Measurements from ENCODE around the gene COL8A1. TPM values are rescaled to one million over a fixed set of nuclear protein-coding genes. Genes with fewer than 3 reads are reported as not detected.
"Not testable (repeated sequence)": the region's sequence is repeated elsewhere in the genome, so short reads cannot be mapped to it uniquely, and the experiment has no call there.

The COL8A1 gene
- total RNA-seq, result 2.7 and 3.9 TPM in 2 replicates

GRCh38 chr3:99638167-99638948, at the start of gene COL8A1:
Gene COL8A1 (plus strand): TSS chr3:99638594. CDS start chr3:99790683, 152,089 bp downstream.
- Histone ChIP-seq H3K4me3 (ENCODE audit: low read depth, low read length) (peak within 1 kb of the TSS; percentile 42), H3K36me3 (ENCODE audit: control insufficient read depth, insufficient read depth, low read length) (no peaks in the 10 kb centered on the region), H3K27me3 (ENCODE audit: control insufficient read depth, insufficient read depth, low read length) (no peaks in the 10 kb centered on the region)
- TF ChIP-seq, protein P1, sequence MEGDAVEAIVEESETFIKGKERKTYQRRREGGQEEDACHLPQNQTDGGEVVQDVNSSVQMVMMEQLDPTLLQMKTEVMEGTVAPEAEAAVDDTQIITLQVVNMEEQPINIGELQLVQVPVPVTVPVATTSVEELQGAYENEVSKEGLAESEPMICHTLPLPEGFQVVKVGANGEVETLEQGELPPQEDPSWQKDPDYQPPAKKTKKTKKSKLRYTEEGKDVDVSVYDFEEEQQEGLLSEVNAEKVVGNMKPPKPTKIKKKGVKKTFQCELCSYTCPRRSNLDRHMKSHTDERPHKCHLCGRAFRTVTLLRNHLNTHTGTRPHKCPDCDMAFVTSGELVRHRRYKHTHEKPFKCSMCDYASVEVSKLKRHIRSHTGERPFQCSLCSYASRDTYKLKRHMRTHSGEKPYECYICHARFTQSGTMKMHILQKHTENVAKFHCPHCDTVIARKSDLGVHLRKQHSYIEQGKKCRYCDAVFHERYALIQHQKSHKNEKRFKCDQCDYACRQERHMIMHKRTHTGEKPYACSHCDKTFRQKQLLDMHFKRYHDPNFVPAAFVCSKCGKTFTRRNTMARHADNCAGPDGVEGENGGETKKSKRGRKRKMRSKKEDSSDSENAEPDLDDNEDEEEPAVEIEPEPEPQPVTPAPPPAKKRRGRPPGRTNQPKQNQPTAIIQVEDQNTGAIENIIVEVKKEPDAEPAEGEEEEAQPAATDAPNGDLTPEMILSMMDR (IDR thresholded peaks at IDR 0.05; ENCODE audit: insufficient read depth, low read length, severe bottlenecking), result no peak
- no peak for FAIRE-seq
- peak; percentile 71 for DNase-seq (ENCODE audit: low read depth)

GRCh38 chr3:99589168-99589567, 49.2 kb upstream of the COL8A1 start:
- H3K36me3 ChIP-seq (ENCODE audit: control insufficient read depth, insufficient read depth, low read length); H3K4me3 ChIP-seq (ENCODE audit: low read depth, low read length); FAIRE-seq; H3K27me3 ChIP-seq (ENCODE audit: control insufficient read depth, insufficient read depth, low read length): not testable (repeated sequence)
- peak; percentile 31 for DNase-seq (ENCODE audit: low read depth)

GRCh38 chr3:99599894-99600293, 38.5 kb upstream of the COL8A1 start:
- Histone ChIP-seq H3K4me3 (ENCODE audit: low read depth, low read length) (no peak overlapping the region), H3K36me3 (ENCODE audit: control insufficient read depth, insufficient read depth, low read length) (no peaks in the 10 kb centered on the region), H3K27me3 (ENCODE audit: control insufficient read depth, insufficient read depth, low read length) (no peaks in the 10 kb centered on the region)
- FAIRE-seq (no peak), DNase-seq (ENCODE audit: low read depth) (no peak)
- TF ChIP-seq, protein P1 (IDR thresholded peaks at IDR 0.05; ENCODE audit: insufficient read depth, low read length, severe bottlenecking), result no peak

DNA sequence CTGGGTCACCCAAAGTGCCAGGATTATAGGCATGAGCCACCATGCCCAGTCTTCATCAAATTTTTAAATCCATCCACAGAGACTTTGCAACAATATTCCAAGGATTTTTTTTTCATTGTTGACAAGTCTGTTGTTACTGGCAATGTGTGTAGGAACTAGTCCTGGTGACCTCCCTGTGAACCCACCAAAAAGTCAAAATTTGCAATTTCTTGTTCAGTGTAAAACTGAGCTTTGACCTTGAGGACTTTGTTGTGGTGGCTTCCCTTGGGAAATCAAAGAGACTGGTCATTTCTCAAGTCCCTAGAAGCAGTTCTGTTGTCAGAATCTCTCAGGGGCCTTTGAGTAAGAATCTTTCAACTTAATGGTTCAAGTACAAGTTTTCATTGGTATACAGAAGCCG, 36.9 kb upstream of the COL8A1 start:
- DNase-seq (ENCODE audit: low read depth) (no peak), FAIRE-seq (no peak)
- TF ChIP-seq, protein P1 (IDR thresholded peaks at IDR 0.05; ENCODE audit: insufficient read depth, low read length, severe bottlenecking), result no peak
- Histone ChIP-seq H3K4me3 (ENCODE audit: low read depth, low read length) (no peak overlapping the region), H3K27me3 (ENCODE audit: control insufficient read depth, insufficient read depth, low read length) (no peaks in the 10 kb centered on the region), H3K36me3 (ENCODE audit: control insufficient read depth, insufficient read depth, low read length) (no peaks in the 10 kb centered on the region)

- TF ChIP-seq, protein P1 (IDR thresholded peaks at IDR 0.05; ENCODE audit: insufficient read depth, low read length, severe bottlenecking), result no peak
- no peak overlapping the region for H3K4me3 ChIP-seq (ENCODE audit: low read depth, low read length)
- DNase-seq (ENCODE audit: low read depth) (no peak), FAIRE-seq (no peak)
- no peaks in the 10 kb centered on the region for H3K27me3 ChIP-seq (ENCODE audit: control insufficient read depth, insufficient read depth, low read length)
- H3K36me3 ChIP-seq (ENCODE audit: control insufficient read depth, insufficient read depth, low read length), result no peaks in the 10 kb centered on the region
Measured at GRCh38 chr3:99602183-99602582, 36.2 kb upstream of the COL8A1 start.

GRCh38 chr3:99607151-99607550, 31.2 kb upstream of the COL8A1 start:
- no peak for DNase-seq (ENCODE audit: low read depth)
- no peaks in the 10 kb centered on the region for H3K36me3 ChIP-seq (ENCODE audit: control insufficient read depth, insufficient read depth, low read length)
- H3K4me3 ChIP-seq (ENCODE audit: low read depth, low read length), result no peak overlapping the region
- TF ChIP-seq, protein P1 (IDR thresholded peaks at IDR 0.05; ENCODE audit: insufficient read depth, low read length, severe bottlenecking), result no peak
- H3K27me3 ChIP-seq (ENCODE audit: control insufficient read depth, insufficient read depth, low read length), result no peaks in the 10 kb centered on the region
- FAIRE-seq, result no peak
